AML-193 (cell line): ENCODE results near the gene APOC3.
"Not testable (repeated sequence)": the region's sequence is repeated elsewhere in the genome, so short reads cannot be mapped to it uniquely, and the experiment has no call there.

ENCODE experiments used
- DNase-seq, 2 experiments: peaks; one replicate each; lab custom pipeline; 2025; lab: John Stamatoyannopoulos, UW

APOC3 gene

GRCh38 chr11:116829525-116830183 lies at the start of gene APOC3:
Gene APOC3 (plus strand): TSS chr11:116829907. CDS start chr11:116830583, 676 bp downstream.
- DNase-seq: no peak

DNA sequence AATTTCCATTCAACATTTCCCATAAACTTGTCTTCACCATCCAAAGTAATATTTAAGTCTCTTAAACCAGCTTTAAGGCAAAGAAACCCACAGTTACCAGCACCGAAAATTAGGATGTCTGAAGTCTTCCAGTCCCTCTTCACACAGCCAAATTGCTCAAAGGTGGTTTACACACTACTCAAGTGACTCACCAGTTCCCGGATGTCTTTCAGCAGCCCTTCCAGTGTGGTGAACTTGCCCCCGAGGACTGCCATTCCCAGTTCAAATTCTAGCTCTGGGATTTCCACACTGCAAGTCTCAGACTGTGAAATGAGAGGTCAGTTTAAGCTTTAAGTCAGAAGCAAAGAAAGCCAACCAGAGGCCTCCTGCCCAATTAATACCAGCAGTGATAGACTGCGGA lies 47.0 kb upstream of the APOC3 start:
- DNase-seq: no peak

GRCh38 chr11:116786326-116786725 lies 43.4 kb upstream of the APOC3 start:
- DNase-seq: no peak

DNA sequence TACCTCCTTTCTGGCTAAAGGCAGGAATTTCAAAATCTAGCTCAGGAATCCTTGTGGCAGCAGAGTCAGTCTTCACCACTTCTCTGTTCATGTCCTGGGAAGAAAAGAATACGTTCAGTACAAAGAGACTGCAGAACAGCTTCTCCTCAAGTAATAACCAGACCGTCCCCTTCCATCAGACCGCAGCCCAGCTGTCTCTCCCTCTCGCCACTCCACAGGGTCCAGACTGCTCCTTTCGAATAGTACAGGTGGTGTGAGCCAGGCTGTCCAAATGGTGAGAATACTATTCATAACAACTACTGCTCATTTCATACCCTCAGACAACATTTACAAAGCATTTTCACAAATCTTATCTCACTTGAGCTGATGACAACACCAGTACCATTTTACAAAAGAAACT lies 42.7 kb upstream of the APOC3 start:
- no peak for DNase-seq

DNA sequence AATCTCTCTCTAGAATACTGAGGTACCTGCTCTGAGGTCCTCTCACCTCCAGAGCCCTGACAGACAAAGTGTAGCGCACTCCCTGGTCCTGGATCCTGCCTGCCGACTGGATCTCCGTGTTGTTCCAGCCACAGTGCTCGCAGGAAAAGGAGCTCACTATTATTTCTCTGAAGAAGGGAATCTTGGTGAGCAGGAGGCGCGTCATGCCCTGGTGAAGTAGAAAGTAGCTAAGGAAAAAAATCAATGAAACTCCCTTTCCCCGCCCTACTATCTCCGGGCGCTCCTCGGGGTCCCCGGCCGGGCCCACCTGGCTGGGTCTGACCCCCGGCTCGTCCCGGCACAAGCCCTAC lies 42.3 kb upstream of the APOC3 start:
- no peak for DNase-seq

DNA sequence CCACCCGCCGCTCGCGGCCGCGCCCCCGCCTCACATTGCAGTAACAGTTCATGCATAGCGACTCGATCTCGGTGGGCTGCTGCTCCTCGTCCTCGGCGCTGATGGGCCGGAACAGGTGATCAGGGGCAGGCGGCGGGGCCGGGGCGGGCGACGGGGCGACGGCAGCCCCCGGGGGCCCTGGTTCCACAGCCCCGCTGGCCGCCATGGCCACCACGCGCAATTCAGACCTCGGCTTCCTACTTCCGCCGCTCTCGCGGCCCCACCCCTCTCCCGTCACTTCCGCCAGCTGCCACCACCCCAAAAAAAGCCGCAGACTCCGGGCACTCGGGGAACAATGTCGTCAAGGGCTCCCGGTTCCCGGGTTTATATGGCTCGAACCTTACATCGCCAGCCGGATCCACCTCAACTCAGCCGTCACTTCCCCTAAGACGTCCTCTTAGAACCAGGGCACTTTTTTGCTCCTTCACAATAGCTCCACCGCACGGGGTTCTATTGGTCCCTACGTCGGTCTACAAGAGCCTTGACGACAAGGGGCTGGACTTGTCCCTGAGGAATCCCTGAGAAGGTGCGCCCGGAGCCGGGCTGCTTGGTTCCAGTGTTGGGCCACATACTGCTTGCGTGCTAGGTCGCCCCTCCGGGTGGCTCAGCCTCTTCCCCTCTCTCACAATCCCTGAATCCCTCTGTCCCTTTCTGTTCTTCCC lies 41.8 kb upstream of the APOC3 start, which contains the start of gene ZPR1:
TSS of gene ZPR1 (minus strand) at position 238 of the 701 bp plus-strand sequence. CDS start at position 205, 33 bp downstream.
- DNase-seq: peak; percentile 50 to 66

DNA sequence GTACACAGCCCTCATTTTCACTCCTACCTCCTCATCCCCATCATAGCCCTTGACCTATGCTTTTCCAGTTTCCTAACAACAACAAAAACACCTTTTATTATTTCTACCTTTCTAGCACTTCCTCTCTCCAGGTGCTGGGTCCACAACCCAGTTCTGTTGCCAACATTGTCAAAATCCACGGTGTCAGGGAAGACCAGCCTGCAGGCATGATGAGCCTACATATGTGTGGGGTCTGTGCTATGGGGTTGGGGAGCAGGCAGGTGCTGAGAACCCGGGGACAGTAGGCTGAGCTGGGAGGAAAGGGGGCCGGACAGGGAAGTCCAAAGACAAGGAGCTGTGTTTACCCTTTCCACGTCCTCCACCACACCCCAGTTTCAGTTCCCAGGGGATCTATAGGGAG lies 41.2 kb upstream of the APOC3 start:
- no peak for DNase-seq

DNA sequence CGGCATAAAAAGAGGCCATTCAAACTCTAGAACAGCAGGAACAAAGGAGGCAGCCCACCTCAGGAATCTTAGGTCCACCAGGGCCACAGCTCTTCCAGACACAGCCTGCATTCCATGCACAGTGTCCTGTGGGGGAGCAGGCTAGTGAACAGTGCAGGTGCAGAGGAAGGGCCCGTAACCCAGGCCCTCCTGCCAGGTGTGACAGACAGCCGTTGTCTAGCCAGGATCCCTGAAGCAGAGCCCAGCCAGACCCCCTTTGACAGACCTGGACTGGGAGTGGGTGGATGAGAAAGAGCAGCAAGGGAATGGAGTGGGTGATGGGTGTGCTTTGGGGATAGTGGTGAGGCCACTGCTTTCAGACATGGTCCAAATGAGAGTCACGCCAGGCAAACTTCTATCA lies 40.7 kb upstream of the APOC3 start:
- no peak for DNase-seq

- DNase-seq: no peak
Observed at GRCh38 chr11:116790167-116791001, 39.3 kb upstream of the APOC3 start.

DNA sequence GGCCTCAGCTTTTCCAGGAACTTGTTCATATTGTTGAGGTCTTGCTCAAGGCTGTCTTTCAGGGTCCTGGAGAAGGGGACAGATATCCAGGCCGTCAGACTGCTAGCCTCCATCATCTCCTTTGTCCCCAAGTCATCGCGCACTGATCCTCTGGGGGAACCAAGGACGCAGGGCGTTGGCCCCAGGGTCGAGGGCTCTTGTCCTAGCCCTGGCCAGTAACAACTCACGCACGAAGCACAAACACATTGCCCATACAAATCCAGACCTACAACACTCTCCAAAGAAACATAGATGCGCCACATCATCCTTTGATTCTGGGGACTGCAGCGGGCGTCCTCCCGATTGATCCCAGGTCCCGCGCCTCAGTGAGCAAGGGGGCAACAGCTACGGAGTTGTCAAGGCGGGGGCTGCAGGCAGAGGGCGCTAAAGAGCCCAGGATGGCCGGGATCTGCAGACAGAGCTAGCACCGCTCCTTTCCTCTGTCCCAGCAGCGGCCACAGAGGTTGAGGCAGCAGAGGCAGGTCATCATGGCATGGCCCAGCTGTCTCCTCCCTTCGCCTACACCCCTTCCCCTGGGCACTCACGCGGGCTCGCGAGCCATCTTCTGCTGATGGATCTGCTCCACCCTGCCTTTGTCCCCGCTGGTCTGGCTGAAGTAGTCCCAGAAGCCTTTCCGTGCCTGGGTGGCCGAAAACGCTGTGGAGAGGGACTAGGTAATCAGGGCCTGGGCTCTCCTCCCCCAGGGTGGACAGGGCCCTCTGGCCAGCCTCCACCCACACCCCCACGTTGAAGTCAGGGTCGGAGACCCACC lies 38.5 kb upstream of the APOC3 start:
- DNase-seq: peak; percentile 47 to 55

- no peak for DNase-seq
Observed at GRCh38 chr11:116791813-116792143, 37.9 kb upstream of the APOC3 start, which contains the start of gene APOA5. Gene APOA5 (minus strand): TSS chr11:116791879. CDS start chr11:116791860, 19 bp downstream.

DNA sequence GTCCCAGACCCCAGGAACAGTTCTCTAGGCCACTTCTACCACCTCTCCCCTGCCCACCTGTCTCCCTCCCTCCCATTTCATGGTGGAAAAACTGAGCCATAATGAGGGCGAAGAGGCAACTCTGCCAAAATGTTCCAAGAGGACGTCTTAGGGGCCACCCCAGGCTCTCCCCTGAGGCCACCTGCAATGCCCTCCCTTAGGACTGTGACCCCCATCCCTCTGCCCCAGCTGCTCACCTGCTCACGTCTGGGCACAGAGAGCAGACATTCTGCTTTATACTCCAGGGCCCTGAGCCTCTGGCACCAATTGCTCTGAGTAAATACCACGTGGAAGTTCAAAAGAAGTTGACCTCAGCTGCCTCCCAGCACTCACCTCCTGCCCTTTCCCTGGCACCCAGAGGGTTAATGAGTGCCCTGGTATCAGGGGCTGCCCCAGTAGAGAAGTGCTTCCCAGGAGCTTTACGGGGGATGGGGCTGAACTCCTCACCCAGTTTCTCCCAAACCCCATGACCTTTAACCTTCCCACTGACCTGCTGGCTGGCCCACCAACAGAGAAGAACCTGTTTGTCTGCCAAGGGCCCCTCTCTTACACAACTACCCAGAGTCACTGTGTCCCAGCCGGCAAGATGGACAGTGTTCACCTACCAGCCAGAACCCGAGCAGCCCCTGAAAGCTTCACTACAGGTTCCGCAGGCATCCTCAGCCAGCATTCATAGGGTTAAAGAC lies 37.4 kb upstream of the APOC3 start:
- no peak for DNase-seq

DNA sequence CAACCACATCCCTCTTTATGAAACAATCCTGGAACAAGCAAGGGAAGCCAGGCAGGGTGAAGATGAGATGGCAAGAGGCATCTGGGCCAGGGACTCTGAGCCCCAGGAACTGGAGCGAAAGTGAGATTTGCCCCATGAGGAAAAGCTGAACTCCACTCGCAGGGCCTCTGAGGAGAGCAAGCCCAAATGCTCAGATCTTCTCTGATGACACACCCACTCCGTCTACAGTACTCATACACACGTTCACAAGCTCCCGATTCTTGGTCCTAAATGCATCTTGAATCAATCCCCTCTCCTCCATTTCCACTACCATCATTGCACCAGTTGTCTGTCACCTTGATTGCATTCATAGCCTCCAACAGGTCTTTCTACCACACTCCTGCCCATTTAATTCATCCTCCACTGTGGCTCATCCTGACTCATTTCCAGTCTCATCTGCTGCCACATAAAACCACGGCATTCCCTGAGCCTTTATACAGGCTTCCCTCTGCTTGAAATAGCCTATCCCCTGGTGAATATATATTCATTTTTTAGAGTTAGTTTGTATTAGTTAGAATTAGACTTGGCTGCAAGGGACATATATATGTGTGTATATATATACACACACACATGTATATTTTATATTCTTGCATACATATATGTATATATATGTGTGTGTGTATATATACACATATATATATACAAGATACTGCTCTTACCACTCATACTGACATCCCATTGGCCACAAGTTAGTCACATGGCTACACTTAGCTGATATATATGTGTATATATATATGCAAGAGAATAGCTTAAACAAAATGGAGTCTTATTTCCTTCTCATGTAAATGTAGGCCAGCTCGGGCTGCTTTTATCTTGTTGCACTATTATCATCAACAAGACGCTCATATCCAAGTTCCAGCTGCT lies 36.6 kb upstream of the APOC3 start:
- DNase-seq: peak in 1 of 2 experiments; percentile 7

DNA sequence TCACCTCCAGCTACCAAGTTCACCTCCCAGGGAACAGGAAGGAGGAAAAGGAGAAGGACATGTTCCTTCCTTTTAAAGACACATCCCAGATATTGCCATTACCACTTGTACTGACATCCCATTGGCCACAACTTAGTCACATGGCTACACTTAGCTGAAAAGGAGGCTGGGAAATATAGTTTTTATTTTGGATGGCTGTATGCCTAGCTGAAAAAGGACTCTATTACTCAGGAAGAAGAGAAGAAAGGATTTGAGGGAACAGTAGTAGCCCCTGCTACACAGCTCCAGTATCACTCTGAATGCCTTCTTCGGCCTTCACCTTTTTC lies 36.0 kb upstream of the APOC3 start:
- DNase-seq: peak in 1 of 2 experiments; percentile 13

GRCh38 chr11:116794851-116795250 lies 34.9 kb upstream of the APOC3 start:
- DNase-seq: no peak

DNA sequence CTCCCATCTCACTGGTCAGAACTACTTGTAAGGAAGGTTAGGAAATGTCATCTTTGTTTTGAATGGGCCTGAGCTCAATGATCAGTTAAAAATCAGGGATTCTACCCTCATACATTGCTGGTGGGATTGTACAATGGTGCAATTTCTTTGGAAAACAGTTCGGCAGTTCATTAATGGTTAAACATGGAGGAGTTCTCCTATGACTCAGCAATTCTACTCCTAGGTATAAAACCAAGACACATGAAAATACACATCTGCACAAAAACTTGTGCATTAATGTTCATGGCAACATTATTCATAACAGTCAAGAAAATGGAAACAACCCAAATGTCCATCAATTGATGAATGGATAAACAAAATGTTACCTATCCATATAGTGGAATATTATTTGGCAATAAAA lies 33.2 kb upstream of the APOC3 start:
- DNase-seq: no peak

- no peak for DNase-seq
Observed at GRCh38 chr11:116797816-116798215, 31.9 kb upstream of the APOC3 start.

GRCh38 chr11:116798368-116798767 lies 31.3 kb upstream of the APOC3 start:
- DNase-seq: no peak

- DNase-seq: no peak
Observed at GRCh38 chr11:116800610-116801009, 29.1 kb upstream of the APOC3 start.

DNA sequence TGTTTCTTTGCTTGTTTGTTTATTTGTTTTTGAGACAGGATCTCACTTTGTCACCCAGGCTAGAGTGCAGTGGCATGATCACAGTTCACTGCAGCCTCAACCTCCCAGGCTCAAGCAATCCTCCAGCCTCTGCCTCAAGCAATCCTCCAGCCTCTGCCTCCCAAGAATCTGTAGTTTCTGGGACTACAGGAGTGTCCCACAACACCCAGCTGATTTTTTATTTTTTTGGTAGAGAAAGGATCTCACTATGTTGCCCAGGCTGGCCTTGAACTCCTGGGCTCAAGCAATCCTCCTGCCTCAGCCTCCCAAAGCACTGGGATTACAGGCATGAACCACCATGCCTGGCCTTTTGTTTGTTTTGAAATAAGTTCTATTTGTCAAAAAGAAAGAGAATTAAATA lies 28.0 kb upstream of the APOC3 start:
- DNase-seq: not testable (repeated sequence)
